ENCODE measurements around the gene NHSL2.

Gene NHSL2

DNA sequence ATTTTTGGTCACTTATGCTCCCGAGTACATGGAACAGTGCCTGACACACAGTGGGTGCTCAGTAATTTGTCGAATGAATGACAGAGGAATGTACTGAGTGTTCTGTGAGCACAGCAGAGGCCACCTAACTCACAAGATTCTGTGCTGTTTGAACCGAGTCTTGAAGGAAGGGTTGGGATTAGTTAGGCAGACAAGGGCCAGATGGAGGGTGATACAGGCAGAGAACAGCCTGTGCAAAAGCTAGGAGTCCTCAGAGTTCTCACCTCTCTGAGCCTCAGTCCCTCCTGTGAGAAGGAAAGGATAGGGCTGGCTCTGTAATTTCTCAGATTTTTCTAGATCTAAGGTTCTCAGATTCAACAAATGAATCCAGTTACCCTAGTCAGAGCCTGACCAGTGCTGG lies 108.8 kb downstream of the NHSL2 start:
- no peak for DNase-seq (ENCODE audit: low read depth)

- no peak for DNase-seq (ENCODE audit: low read depth)
These were observed 109.6 kb downstream of the NHSL2 start for GRCh38 chrX:72020204-72020603.

GRCh38 chrX:72020788-72021187 lies 110.1 kb downstream of the NHSL2 start:
- no peak for DNase-seq (ENCODE audit: low read depth)

- DNase-seq (ENCODE audit: low read depth) = no peak
These were observed 111.3 kb downstream of the NHSL2 start for GRCh38 chrX:72021975-72022374.

DNA sequence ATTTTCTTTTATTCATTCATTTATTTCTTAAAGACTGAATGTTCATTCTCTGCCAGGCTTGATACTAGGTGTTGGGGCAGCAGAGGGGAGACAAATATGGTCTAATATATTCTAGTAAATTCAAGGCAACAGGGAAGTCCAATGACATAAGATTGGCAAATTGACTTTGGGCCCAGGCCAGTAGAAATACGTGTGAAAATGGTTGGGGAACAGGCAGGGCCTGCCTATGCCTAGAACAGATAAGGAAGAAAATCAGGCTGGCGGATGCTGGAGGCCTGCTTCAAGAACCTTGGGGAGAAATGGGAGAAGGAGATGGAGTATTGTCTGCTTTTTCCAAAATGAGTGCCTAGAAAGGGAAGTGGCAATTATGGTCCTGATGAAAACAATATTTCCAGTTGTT lies 112.4 kb downstream of the NHSL2 start:
- DNase-seq (ENCODE audit: low read depth) = no peak

DNA sequence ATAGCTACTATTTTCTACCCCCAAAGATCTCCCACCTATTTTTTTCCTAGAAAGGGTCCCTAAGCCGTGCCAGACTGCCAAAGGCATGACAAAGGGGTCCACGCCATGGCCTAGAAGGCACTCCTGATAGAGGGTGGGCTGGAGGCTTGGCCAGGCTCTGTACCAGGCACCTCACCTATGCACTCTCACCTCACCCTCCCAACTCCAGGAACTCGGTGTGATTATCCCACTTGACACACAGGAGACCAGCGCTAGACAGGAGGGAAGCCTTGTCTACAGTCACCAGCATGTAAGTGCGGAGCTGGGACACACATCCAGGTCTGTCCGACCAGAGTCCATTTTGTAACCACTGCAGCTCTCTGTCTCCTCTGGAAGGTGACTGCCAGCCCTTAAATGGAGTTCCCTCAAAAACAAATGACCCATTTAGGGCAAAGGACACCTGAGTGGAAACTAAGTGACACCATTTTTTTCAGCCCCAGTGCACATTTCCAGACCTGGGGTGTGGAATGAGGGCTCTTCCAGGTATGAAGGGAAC lies 114.7 kb downstream of the NHSL2 start:
- DNase-seq (ENCODE audit: low read depth) = no peak

DNA sequence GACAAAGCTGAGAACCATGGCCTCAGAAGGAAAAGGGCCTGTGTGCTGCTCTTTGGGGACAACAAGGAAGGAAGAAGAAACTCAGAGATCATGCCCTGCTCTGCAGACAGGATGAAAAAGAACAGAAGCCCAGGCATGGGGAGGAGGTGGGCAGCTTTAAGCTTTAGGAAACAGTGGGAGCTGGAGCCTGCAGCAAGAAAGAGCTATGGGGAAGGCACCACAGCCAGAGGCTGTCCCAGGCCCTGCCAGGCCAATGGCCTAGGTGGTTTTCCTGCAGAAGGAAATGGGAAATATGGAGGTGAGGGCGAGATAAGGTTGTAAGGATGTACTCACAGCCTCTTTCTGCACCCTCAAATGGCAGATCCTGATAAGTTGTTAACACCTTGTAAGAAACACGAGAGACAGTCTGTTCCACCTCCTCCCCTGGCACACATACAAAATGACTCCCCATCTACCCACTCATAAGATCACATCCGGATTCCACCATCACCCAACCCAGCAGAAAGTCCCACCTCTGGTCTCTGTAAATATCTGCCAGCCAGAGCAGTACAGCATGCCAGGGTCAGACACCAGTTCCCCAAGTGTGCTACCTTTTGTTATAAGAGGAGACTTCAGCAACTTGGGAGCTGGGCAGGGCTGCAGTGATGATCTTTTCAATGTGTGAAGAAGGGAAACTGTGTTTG lies 115.8 kb downstream of the NHSL2 start:
- DNase-seq (ENCODE audit: low read depth) = no peak

DNA sequence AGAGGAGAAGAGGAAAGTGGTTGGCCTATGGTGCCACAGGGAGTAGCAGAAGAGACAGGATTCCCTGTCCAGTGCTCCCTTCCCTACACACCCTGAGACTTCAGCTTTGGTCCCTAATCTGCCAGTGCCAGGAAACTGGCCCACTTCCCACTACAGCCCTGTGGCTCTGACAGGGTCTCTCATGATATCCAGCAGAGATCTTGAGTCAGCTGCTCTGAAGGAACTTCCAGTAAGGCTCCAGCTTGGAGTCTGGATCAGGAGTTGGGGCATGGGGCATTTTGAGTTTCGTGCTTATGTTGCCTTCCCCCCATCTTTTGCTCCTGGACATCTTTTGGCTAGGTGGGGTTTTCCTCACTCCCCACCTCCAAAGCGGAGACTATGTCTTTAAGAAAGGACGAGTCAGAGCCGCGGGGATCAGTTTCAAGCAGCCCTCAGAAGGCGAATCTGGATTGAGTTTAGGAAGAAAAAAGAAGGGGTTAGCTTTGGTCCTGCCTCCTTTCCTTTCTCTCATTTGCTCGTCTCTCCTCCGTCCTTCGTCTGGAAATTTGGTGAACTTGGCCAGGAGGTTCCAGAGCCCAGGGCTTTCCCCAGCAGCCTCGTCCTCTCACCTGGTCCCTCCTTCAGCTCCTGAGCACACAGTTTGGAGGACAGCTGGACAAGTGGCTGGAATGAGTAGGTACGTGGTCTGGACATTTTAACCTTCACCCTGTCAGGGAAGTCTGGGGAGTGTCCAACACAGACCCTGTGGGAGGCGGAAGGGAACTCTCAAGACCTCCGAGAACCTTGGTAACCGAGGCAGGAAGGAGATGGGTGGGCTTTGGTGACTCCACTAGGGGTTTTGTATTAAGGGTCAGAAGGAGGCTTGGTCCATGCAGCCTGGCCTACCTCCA lies 116.6 kb downstream of the NHSL2 start:
- DNase-seq (ENCODE audit: low read depth) = no peak

- DNase-seq (ENCODE audit: low read depth) = no peak
These were observed 117.3 kb downstream of the NHSL2 start for GRCh38 chrX:72027914-72028307.

DNA sequence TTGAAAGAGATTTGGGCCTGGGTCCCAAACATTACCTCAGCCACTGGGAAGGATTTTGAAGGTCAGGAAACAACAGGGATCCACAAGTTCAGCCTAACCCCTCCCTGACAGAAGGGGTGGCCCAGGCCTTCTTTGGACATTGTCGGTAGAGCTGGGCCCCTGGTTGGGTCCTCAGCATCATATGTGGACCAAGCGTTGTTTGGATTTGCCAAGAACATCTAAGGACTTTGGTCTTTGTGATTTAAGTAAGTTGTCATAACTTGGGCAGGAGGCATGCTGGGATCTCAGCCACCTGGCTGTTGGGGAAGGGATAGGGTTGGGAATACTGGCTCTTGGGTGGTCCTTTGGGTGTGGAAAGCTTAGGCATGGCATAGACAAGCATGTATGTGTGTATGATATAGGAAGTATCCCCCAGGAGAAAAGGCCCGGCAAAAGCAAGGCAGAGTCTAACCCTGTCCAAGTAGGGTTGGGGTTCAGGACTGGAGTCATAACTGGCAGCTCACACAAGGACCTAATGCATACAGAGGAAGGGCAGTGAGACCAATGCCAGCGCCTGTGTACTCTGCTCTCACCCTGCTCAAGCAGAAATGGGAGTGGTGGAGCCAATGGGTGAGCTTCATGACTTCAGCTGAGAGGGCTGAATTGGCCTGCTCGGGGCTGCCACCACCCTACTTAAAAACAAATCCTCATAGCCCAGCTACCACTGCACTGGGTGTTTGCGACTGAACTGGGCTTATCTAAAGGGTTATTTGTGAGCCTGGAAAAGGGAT lies 118.2 kb downstream of the NHSL2 start:
- no peak for DNase-seq (ENCODE audit: low read depth)

DNA sequence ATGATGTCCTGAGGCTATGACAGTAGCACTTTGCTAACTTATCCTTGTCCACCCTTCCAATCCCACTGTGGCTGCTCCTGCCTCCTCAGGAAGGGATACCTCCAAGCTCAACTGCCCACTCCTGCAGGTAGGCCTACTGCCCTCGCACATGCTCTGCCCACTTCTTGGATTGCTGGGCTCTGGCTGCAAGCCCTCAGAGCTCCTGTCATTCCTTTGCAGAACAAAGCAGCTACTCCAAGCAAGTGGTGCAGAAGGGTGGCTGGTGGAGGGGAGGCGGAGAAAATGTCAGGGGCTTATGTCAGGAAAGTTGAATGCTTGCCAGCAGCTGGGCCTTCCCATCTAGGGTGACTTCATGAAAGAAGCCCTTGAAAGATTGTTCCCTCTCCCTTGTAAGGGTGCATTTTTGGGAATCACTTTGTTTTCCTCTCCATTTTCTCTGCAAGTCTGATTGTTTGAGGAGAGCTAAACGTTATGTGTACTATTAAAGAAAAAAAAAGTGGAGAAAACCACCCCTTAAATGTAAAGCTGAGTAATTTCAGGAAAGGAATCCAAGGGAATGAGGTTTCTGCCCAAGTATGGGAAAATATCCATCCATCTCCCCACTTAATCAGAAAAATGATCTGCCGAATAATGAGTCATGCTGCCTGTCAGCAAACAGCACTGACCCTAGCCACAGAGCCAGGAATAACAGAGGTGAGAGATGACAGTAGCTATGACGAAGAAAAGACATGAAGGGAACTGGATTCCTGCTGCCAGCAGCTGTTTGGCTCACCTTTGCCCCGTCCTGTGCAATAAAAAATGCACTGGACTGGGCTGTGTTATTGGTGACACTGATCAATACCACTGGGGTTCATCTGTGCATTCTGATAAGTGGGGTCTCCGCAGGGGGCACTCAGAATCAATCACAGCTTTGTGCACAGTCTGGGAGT lies 119.1 kb downstream of the NHSL2 start:
- DNase-seq (ENCODE audit: low read depth) = no peak

- DNase-seq (ENCODE audit: low read depth) = no peak
These were observed 119.8 kb downstream of the NHSL2 start for GRCh38 chrX:72030431-72030830.

DNA sequence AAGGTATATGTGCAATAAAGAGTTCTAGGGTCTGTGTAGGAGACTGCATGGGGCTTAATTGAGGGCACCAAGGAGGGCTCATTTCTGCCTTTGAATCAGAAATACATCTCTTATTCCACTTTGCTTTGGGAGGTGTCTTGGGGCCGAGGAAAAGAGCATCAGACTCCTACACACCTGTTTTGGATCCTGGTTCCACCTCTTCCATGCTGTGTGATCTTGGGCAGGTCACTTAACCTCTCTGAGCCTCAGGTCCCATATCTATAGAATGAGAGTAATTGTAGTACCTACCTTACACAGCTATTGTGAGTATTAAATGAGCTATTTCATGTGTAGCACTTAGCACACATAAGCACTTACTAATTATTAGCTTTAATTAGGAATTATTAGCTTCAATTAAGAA lies 120.5 kb downstream of the NHSL2 start:
- no peak for DNase-seq (ENCODE audit: low read depth)

GRCh38 chrX:72031634-72032033 lies 121.0 kb downstream of the NHSL2 start:
- no peak for DNase-seq (ENCODE audit: low read depth)

DNA sequence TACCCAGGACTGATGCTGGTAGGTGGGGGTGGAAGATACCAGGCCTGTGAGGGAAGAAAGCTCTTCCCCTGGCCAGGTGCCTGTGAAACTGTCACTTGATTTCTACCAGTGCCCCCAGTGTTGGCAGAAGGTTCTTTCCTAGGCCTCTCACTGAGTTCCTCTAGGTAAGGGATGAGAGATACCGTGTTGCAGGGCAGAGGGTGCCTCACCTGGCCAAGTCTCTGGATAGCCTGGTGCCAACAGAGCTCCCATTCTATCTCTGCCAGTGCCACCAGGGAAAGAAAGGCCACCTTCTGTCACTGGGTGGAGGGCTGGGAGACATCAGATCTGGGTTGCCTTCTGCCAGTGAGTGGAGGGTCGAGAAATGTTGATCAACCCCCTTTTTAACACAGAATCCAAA lies 127.0 kb downstream of the NHSL2 start:
- DNase-seq (ENCODE audit: low read depth) = no peak

DNA sequence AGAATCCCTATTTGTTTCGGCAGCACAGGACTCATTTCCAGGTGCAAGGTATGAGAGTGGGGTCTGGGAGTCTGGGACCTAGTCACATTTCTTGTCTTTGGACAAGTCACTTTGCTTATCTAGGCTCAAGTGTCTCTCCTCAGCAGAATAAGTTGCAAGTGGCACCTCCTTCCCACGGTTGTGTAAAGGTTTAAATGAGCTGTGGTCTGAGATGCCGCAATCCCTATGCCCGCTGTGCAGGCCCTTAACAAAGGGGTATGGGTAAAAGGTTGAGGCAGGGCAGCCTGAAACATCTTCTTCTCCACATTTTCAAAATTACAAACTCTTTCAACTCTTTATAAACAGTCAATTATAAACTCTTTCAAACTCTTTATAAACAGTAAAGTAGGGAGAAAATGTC lies 127.4 kb downstream of the NHSL2 start:
- DNase-seq (ENCODE audit: low read depth) = no peak

GRCh38 chrX:72038868-72039267 lies 128.2 kb downstream of the NHSL2 start:
- DNase-seq (ENCODE audit: low read depth) = no peak

DNA sequence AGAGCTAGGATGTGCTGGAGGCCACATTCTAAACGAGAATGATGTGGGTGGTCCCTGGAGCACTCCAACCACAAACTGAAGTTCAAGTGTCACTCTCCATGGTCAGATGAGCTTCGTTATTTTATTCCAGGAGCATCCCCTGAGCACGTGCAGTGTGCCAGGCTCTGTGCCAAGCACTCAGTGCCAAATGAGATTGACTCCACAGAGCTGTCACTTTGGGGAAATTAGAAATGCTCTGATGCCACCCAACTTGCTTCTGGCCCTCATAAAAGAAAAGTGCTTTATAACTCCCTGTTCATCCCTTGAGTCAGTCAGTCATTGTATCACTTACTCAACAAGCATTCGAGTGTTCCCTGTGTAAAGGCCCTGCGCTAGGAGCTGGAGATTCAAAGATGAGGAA lies 129.9 kb downstream of the NHSL2 start:
- no peak for DNase-seq (ENCODE audit: low read depth)

DNA sequence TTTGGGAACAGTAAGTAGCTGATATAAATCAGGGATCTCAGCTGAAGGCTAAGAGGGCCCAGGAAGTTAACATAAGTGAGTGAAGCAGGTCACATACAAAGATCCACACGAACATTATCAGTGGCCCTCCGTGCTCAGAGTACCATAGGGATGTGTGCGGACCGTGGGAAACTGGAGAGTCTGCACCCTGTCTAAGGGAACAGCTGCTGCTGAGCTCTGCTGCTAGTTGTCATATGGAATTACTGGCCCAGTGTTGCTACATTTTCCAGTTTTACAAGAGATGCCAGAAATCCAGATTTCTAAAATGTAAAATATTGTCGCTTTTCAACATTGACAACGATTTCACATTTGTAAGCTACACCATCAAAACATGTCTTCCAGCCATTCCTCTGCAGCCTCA lies 130.5 kb downstream of the NHSL2 start:
- no peak for DNase-seq (ENCODE audit: low read depth)

GRCh38 chrX:72041871-72042851 lies 131.5 kb downstream of the NHSL2 start:
- DNase-seq (ENCODE audit: low read depth) = no peak
